Measurements from ENCODE around the gene CORIN.
"Not testable (repeated sequence)": the region's sequence is repeated elsewhere in the genome, so short reads cannot be mapped to it uniquely, and the experiment has no call there.

The CORIN gene

GRCh38 chr4:47762376-47763266 is 75.2 kb downstream of the CORIN start:
- DNase-seq, result no peak

DNA sequence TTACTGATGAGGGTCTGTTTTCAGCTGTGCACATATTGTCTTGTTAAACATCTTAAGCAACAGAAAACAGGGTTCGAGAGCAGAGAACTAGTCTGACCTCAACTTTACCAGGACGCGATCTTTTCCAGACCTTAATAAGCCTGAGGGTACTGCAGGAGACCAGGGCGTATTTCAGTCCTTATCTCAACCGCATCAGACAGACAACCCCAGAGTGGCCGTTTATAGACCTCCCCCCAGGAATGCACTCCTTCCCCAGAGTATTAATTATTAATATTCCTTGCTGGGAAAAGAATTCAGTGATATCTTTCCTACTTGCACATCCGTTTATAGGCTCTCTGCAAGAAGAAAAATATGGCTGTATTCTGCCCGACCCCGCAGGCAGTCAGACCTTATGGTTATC is 84.6 kb downstream of the CORIN start:
- DNase-seq, result not testable (repeated sequence)

DNA sequence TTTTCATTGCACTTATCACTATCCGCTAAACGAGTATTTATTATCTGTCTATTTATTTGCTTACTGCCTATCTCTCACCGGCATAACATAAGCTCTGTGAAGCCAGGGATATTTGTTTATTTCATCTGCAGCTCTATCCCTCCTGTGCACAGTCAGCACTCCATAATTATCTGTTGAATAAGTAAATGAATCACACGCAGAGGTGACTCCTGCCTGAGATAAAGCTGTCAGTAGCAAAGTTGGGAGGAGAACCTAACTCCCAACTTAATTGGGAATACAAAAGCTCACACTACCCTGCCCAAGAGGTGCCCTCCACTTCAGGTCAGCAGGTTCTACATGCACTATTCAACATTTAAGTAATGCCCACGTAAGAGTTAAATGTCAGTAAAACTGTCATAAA is 85.7 kb downstream of the CORIN start:
- DNase-seq, result no peak

GRCh38 chr4:47750788-47751187 is 87.1 kb downstream of the CORIN start:
- no peak for DNase-seq

DNA sequence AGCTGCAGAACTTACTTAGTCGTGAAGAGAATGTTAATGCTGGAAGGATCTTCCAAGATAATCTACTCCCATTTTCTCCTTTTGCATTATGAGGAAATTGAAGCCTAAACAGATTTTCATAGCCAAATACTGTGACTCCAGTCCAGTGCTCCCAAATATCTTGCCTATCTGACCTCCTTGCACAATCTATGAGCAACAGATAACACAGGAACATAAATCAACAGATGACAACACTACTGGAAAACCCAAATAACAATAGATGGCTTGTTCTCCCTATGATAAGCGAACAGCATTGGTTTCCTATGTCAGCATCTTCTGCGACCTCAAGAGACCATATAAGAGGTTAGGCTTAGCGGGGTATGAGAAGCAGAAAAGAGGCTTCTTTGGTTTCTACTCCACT is 88.0 kb downstream of the CORIN start:
- no peak for DNase-seq

DNA sequence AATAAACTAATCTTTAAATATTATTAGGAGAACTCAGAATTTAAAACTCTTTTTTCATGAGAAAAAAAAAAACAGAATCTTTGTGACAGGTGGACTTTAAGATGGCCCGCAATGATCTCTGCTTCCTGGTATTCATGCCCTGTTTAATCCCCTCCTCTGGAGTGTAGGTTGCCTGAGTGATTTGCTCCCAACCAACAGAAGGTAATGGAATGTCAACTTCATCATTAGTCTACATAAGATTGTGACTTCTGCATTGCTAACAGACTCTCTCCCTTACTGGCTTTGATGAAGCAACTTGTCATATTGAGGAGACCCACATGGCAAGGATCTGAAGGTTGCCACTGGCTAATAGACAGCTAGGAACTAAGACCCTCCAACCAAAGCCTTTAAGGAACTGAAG is 88.8 kb downstream of the CORIN start:
- no peak for DNase-seq

DNA sequence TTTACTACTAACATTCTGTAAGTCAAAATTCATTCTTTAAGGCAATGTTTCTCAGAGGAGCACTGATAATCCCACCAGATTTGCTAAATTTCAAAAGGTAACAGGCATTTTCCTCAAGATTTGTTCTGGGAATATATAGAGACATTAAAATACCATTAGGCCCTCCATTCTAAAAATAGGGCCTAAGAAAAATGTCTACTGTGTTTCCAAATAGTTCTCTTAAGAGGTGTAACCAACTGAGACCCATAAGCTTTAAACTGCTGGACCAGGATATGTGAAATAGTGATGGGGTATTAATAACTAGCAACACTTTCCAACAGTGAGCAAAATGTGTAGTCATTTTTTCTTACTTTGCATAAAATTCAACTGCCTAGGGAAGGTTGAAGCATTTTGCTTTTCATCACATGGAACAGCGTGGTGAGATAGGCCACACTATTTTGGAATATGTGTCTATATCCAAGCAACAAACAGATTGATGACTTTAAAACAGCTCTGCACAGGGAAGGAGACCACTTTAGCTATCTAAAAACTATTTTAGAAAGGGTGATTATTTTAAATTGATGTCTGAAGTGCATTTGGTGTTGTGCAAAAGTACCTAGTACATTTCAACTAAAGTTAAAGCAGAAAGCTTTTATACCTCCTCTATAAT is 89.9 kb downstream of the CORIN start:
- DNase-seq, result no peak

GRCh38 chr4:47747211-47747610 is 90.7 kb downstream of the CORIN start:
- DNase-seq, result no peak

DNA sequence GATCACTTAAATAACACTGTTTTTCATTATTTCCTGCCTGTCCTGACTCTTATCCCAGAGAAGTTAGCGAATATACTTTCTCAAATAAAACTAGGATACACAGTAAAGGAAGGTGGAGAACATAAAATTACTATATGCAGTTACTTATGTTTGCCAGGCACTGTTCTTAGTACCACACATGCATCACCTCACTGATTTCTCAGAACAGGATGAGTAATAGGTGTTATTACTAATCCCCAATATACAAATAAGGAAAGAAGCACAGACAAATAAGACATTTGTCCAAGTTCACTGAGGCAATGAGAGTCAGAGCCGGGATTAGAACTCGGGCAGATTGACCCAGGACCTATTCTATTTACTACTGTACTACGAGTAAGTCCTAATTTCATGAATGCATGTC is 91.7 kb downstream of the CORIN start:
- DNase-seq, result no peak

DNA sequence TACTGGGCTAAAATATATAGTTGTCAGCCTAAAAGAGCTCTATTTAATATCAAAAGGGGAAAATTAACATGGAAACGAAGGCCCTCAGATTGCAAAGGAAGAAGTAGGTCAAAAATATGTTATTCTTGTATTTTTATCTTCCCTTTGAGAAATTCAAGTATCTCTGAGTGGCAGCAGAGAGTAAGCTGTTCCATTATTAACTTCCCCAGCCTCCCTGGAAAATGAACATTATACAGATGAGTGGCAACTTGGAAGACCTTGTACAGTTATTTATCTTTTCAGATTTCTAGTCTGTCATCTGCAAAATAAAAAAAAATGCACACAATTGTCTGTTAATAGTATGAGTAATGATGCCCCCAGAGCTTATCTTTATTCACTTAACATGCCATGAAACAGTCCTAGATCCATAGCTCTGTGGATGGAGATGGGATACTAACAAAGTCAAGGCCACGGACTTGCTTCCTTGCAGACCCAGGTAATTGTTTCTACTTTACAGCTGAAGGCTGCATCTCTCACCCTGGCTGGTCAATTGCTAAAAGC is 93.0 kb downstream of the CORIN start:
- DNase-seq, result no peak

- no peak for DNase-seq
Measured at GRCh38 chr4:47744253-47744652, 93.6 kb downstream of the CORIN start.

DNA sequence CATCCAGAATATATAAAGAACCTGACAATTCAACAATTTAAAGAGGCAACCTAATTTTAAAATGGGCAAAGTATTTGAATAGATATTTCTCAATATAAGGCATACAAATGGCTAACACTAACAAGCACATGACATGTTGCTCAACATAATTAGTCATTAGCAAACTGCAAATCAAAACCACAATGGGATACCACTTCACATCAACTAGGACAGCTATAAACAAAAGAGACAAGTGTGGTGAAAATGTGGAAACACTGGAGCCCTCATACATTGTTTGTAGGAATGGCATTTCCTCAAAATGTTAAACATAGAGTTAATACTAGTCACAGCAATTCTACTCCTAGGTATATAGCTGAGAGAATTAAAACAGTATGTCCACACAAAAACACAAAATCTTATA is 96.7 kb downstream of the CORIN start:
- DNase-seq, result no peak

GRCh38 chr4:47737326-47737725 is 100.5 kb downstream of the CORIN start:
- DNase-seq, result no peak

GRCh38 chr4:47736555-47736954 is 101.3 kb downstream of the CORIN start:
- DNase-seq, result no peak

- DNase-seq, result no peak
Measured at GRCh38 chr4:47736146-47736545, 101.7 kb downstream of the CORIN start.

DNA sequence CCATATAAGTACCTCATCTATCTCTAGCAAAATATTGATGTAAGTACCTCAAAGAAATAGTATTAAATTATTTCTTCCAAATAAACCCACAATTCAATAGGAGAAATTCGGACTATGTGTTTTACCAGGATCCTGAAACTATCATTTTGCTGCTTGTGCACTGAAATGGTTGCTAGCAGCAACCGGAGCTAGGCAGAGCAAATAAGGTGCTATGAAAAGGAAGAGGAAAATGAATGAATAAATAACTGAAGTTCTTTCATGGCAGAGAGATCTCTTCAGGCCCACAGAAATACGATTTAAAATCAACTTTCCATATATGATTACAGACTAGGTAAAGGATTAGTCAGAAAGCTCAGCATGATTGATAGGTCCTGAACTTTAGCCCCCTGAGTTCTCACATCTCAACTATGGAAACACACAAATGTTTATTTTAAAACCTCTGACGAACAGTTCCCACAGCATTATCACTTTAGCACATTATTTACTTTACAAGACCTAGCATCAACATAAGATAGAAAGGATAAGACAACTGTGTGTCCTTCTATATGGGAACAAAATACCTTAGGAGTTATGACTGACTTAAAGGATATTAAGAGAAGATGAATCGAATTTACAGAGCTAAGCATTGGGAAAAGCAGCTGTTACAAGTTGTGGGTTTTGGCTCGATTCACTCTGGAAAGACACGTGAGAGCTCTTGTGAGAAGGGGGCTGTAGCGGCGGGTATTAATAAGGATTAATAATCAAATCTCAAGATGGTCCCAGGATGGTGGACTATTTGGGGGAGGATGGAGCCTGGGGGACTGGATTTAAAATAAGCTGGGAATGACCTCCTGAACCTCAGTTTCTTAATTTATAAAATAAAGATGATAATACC is 104.3 kb downstream of the CORIN start:
- DNase-seq, result no peak

DNA sequence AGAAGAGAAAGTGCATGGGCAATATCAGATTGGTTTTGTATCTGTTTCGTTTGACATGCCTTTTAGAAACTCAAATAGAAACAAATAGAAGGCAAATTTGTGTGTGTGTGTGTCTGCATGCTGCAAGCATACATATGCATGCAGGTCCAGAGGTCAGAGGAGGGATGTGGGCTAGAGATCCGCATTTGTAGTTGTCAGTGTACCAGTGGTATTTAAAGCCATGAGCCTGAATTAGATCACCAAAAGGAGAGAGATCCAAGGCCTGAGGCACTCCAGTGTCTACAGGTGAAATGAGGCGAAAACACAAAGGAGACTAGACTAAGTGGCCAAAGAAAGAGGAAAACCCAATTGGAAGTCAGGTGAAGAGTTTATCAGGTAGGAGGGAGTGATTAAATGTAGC is 106.7 kb downstream of the CORIN start:
- DNase-seq, result no peak

DNA sequence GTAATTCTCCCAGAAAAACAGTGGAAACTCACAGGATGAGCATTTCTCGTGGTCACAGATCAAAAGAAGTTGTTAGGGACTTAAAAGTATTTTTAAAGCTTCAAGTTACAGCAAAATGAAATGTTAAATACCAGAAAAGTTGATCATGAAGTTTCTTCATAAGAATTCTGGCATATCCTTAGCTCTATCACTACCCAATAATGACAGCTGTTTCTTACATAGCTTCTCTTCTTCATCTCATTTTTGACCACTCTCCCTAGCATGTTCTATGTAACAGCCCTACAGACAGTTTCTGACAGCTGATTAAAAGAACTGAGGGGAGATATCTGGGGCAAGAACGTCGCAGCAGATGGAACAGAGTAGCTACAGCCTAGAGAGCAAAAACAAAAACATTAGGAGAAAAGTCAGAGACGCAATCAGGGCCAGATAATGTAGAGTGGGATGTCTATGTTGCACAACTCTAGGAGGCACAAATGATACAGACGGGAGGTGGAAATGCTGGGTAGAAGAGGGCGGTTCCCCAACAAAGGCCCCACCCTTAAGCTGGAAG is 108.7 kb downstream of the CORIN start:
- DNase-seq, result no peak

- DNase-seq, result no peak
Measured at GRCh38 chr4:47721892-47722575, 115.8 kb downstream of the CORIN start.

DNA sequence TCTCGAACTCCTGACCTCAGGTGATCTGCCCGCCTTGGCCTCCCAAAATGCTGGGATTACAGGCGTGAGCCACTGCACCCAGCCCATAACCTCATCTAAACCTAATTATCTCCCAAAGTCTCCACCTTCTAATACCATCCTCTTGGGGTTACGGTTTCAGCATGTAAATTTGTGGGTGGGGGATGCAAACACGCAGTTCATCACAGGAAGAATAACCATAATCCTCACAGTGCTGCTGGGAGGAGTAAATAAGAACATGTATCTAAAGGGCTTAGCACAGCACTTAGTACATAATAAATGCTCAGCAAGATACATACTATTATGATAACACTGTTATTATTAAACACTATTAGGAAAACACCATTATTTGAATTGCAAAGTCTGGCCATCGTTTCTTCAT is 116.4 kb downstream of the CORIN start:
- DNase-seq, result no peak

GRCh38 chr4:47720787-47721186 is 117.1 kb downstream of the CORIN start:
- no peak for DNase-seq

GRCh38 chr4:47719576-47719975 is 118.3 kb downstream of the CORIN start:
- DNase-seq, result no peak
